ENCODE results near the gene HOXA5.

The HOXA5 gene

DNA sequence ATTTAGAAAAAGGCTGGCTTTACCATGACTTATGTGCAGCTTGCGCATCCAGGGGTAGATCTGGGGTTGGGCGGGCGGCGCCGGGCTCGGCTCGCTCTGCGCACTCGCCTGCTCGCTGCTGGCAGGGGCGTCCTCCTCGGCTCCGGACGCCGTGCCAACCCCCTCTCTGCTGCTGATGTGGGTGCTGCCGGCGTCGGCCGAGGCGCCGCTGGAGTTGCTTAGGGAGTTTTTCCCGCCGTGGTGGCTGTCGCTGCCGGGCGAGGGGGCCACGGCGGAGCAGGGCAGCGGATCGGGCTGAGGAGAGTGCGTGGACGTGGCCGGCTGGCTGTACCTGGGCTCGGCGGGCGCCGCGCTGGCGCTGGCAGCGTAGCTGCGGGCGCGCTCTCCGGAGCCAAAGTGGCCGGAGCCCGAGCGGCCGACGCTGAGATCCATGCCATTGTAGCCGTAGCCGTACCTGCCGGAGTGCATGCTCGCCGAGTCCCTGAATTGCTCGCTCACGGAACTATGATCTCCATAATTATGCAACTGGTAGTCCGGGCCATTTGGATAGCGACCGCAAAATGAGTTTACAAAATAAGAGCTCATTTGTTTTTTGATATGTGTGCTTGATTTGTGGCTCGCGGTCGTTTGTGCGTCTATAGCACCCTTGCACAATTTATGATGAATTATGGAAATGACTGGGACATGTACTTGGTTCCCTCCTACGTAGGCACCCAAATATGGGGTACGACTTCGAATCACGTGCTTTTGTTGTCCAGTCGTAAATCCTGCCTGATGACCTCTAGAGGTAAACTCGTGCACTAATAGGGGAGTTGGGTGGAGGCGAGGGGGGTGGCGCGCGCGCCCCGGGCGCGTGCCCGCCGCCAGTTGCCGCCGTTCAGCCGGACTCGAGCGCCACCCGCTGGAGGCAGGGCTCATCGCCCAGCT lies at the start of gene HOXA5:
TSS of gene HOXA5 (minus strand) at position 659 of the 927 bp plus-strand sequence. CDS start at position 585, 74 bp downstream.
- DNase-seq (ENCODE audit: low spot score) = no peak

DNA sequence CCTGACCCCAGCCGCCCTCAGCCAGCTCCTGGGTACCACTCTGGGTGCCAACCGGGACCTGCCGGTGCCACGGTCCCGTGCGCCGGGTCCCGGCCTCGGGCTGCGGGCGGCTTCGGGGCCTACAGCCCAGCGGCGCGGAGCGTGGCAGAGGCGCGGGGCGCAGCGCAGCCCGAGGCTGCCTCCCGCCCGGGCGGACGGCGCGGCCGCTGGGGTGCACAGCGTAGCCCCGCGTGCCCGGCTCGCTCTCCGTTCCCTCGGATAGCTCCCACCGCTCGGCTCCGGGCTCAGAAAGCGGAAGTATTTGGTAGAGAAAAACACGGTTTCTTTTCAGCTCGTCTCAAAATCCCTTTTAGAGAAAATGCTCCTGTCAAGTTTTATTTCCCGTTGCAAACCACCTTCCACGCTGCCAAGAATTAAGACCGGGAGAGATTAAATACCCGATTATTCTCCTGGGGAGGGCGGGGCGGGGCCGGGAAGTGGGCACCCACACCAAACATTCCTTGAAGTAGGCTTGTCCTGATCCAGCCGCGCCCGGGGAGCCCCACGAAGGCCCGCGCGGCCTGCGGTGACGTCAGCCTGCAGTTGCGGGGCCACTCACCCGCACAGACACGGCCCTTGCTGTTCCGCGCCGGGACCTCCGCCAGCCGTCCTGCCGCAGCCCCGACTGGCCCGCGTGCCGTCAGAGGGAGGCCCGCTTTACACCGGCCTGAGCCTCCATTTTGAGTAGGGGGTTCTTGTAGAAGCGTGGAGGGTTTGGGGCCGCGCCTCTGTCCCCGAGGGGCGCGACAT lies 49.3 kb upstream of the HOXA5 start:
- no peak for DNase-seq (ENCODE audit: low spot score)

- no peak for DNase-seq (ENCODE audit: low spot score)
Observed at GRCh38 chr7:27191833-27192545, 48.5 kb upstream of the HOXA5 start.

DNA sequence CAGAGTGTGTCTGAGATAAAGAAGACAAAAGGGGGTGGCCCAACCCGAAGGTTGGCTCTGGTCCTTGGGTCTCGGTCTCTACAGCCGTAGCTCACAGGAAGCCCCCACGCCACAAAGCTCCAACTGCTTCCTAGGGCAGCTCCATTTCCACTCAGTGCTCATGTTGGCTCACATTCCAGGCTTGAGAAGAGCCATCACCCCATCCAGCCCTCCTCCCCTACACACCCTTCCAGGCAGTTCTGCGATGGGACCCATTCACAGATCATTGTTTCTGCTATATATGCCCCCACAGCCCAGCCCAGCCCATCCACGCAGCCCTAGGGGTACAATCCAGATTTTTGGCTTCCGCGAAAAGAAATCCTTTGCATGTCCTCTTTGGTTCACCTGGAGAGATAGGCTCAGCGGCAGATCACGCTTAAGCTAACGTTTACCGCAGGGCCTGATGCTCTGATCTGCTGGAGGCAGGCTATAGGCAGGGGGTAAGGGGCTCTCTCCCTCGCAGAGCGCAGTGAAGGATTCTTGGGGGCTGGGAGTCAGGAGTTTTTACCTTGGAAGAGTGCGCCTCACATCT lies 47.8 kb upstream of the HOXA5 start:
- no peak for DNase-seq (ENCODE audit: low spot score)

- no peak for DNase-seq (ENCODE audit: low spot score)
Observed at GRCh38 chr7:27189997-27190748, 46.7 kb upstream of the HOXA5 start.

DNA sequence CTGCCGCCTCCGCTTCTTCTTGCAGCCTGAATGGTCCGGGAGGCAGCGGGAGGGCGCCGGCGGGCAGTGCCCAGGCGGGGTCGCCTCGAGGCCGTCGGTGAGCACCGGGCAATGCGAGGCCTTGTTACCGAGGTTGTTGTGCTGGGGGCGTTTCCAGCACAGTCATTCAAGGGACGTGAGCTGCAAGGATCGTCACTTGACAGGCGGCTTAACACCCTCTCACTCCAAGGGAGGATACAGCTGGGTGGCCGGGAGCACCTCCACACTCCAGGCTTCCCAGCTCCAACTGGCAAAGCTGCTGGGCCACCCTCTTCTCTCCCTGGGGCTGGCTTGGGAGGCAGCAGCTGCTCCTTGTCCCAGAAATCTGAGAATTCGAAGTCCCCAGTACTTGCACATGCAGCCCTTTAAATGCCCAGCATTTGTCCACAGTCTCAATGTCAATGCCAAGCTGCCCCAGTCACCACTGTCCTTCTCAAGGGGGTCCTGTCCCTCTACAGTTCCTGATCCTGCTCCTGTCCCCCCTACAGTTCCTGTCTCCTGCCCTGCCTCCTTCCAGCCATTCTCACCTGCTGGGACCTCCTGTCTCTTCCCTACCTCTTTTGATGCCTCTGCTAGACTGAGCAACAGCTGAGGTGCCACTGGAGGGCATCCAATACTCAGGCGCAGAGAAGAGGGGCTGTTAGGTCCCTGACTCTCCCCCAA lies 46.0 kb upstream of the HOXA5 start:
- DNase-seq (ENCODE audit: low spot score) = no peak

DNA sequence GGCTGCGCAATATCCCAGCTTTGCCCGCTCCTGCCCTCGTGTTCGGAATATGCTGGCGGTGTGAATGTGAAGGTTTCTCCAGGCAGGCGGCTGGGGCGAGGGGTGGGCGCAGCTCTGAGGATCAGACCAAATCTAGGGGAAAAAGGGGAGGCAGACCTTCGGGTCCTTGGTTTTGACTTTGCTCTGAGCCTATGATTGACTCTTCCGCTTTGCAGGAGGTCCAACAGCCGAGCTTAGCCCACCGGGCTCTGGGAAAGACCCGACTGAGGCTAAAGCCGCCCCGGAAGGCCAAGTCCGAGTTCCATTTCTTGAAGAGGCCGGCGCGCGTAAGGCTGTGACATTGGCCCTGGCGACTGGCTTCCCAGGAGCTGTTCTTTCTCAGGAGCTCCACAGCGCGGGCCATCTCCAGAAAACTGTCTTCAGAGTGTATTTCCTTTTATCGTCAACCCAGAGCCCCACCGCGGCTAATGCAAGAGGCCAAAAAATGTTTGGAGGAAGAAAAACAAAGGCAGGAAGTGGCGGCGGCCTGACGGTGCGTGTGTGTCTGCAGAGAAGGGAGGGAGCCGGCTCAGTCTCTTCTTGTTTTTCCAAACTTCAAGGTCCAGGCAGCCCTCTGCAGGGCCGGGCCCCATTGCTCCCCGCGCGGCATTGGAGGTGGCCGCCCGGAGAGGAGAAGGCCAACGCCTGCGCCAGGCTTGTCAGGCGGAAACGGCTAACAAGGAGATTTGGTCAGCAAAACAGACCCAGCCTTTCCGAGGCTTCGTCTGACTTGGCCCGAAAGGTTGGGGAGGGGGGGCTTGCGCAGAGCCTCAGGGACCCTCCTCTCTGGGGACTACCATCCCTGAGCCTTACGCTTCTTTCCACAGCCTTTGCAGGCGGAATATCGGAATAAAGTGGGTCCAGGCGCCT lies 45.2 kb upstream of the HOXA5 start:
- DNase-seq (ENCODE audit: low spot score) = no peak

DNA sequence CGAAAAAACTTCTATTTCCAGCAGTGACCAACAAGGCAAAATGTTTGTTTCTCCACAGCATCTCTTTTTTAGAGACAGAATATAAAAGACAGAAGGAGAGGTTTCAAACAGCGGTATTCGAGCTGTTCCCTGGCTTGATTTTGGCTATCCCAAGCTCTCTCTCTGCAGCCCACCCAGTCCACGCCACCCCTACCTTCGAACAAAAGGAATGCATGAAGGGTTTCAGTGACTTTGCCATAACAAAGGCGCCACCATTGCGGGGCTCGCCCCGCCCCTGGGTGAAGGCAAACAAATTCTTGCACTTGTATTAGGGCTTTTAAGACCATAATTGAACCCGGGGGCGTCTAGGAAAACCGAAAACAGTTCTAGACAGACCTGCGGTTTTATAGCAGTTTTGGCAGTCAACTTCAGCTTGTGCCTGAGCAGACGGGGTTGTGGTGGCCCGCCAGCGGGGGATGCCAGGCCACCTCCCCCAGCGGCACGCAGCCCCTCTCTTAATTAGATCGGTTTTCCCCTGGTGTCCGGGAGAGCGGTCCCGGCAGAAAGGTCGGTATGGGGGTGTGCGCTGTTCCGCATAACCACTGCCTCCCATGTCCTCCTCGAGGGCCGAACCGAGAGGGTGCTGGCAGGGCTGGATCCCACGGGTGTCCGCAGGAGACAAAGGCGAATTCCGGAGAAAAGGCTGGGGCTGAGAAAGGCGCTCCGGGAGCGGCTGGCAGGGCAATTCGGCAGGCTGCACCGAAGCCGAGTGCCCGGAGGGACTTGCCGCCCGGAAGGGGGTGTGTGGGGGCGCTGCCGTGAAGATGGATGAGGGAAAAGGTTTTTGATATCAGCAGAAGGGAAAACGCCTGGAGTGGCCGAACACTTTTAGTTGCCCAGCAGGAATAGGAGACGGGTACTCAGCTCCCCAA lies 44.2 kb upstream of the HOXA5 start:
- DNase-seq (ENCODE audit: low spot score) = no peak

DNA sequence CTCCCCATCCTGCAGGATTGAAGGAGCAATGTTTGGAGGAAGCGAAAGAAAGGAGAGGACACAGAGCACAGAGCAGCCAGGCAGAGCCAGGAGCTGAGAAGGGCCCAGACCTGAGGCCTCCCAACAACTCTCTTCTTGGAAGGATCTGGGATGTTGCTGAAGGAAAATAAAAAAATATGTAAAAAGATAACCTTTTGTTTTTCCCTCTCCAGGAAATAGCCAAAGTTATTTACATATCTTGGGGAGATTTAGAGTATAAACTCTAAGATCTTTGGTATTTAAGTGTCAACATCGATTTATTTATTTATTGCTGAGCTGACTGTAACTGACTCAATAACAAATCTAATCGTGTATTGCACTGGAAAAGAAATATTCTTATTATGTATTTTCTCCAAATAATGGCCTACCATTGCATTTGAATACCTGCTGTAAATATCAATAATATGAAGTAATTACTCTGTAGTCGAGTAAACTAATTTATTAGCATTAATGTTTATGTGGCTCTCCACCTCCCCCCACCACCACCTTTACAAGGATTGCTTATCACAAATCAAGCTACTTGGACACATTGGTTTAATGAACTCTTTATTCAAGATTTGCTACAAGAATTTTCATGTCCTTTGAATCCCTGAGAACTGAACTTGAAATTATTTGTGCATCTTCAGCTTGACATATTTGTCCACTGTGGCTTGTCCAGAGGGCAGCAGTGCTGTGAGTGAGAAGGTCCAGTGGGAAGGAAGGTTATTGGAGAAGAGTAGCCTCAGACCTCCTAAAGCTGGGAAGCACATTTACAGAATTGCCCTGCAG lies 43.4 kb upstream of the HOXA5 start:
- DNase-seq (ENCODE audit: low spot score) = no peak

GRCh38 chr7:27185854-27186667 lies 42.6 kb upstream of the HOXA5 start:
- no peak for DNase-seq (ENCODE audit: low spot score)

- no peak for DNase-seq (ENCODE audit: low spot score)
Observed at GRCh38 chr7:27185013-27185853, 41.8 kb upstream of the HOXA5 start, which contains the start of gene HOXA11. Gene HOXA11, minus strand, starts transcription at chr7:27185232. Its CDS starts 88 bp downstream, at chr7:27185144.

DNA sequence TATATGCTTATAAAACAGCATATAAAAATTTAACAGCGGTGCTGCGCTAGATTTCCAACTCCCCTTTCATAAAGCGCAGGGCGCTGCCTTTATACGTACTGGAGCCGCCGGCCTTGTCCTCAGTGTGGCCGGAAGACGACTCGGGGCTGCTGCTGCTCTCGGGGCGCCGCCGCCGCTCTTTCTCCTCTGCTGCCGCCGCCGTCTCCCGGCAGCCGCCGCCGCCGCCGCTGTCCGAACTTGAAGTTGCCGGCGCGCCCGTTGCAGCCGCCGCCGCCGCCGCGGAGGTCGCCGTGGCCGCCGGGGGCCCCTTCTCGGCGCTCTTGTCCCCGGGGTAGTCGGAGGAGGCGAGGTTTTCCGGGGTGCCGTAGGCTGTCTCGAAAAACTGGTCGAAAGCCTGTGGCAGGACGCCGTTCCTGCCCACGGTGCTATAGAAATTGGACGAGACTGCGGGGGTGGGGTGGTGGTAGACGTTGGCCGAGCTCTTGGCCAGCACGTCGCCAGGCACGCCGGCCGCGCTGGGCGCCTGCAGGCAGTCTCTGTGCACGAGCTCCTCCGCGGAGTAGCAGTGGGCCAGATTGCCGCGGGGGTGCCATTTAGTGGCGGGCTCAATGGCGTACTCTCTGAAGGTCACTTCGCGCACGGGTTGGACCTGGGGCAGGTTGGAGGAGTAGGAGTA lies 41.0 kb upstream of the HOXA5 start:
- DNase-seq (ENCODE audit: low spot score) = no peak

GRCh38 chr7:27183682-27184336 lies 40.3 kb upstream of the HOXA5 start:
- DNase-seq (ENCODE audit: low spot score) = no peak

DNA sequence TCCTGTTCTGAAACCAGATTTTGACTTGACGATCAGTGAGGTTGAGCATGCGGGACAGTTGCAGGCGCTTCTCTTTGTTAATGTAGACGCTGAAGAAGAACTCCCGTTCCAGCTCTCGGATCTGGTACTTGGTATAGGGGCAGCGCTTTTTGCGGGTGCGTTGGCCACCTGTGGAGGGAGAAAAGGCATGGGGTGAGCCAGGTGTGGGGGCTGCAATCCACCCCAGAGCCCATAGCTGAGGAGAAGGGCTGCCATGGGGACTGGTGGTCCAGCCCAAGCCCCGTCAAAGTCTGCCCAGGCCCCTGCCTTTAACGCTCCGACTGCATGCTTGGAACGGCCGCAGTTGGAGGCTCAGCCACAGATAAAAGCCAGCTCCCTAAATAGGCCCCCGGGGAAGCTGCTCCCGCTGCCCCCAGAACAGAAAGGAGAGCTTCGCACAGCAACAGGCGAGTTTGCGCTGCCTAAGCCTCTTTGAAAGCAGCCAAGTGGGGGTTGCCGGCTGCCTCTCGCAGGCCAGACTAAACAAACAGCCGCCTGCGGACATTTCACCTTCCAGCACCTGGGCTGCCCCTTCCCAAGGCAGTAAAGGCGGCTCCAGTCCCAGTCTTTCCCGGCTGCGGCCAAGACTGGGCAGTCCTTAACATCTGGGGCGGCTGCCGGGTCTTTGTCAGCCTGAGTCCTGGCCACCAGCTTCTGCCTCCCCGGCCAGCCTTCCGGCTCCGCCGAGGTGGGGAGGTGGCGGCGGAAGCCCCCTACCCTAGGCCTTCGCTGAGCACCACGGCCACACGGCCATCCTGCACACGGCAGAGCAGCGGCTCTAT lies 39.6 kb upstream of the HOXA5 start:
- no peak for DNase-seq (ENCODE audit: low spot score)

All from CD4-positive, alpha-beta T cell treated with Interleukin-15 for 4 hours (primary cell).